K562 (cell line): ENCODE data around the gene ASB7. TPM values are rescaled to one million over a fixed set of nuclear protein-coding genes. Genes with fewer than 3 reads are reported as not detected.

Source experiments
- ATAC-seq: fragments of 200-7000 bp; cut with Tn5 transposase; 3 replicates; pipeline ENCODE4 v1.9.1; 2020; ENCODE audit warnings: moderate library complexity
- BruUV-seq: library from RNA; stranded (reverse); fragments of 400-500 nt; replicated peaks from 2 replicates; lab custom pipeline; 2021; lab: Mats Ljungman, UMichigan
- CTCF ChIA-PET: fragments of 300-600 bp; formaldehyde crosslinking; extraction: SDS; loops from one replicate; lab custom pipeline; 2021; ENCODE audit warnings: low intra/inter-chr PET ratio; lab: Yijun Ruan, JAX
- POLR2A ChIA-PET: fragments of 300-600, 350-650 bp; sonication (Branson Sonifier 250); formaldehyde crosslinking; extraction: SDS; loops from one replicate; lab custom pipeline; 2021; ENCODE audit warnings: antibody characterized with exemption, inconsistent platforms; lab: Yijun Ruan, JAX
- DNase-seq, 4 experiments: peaks; one replicate each; pipeline versions ENCODE4 v3.0.0 to v3.0.0-alpha.2; 2011 to 2018; ENCODE audit warnings: low spot score in 3 of 4, mixed read lengths in 3 of 4; ENCODE audit errors: extremely low read depth in 1 of 4
- FAIRE-seq: peaks from 2 replicates; lab custom pipeline; 2011; peaks lifted over from hg19 to GRCh38; lab: Jason Lieb, UNC
- H2AFZ ChIP-seq: 2 replicates; pipeline ENCODE4 v1.6.0; 2011; ENCODE audit warnings: low read depth, low read length, control low read depth, inconsistent platforms
- H3K27ac ChIP-seq: fragments of 200-600 bp; 3 replicates; pipeline ENCODE4 v1.8.0; 2011; ENCODE audit warnings: low read depth, mild to moderate bottlenecking, control low read depth, inconsistent platforms, low read length, moderate library complexity, mixed read lengths; ENCODE audit errors: extremely low read depth
- H3K27me3 ChIP-seq, 2 experiments: fragments of 300-600 bp in 1 of 2; 2 replicates in 1 of 2; 3 replicates in 1 of 2; pipeline versions ENCODE4 v1.6.0 to v1.8.0; 2011; ENCODE audit warnings: inconsistent platforms in 2 of 2, low read length in 2 of 2, mild to moderate bottlenecking in 1 of 2, mixed read lengths in 1 of 2, moderate library complexity in 1 of 2; ENCODE audit not compliant: control insufficient read depth in 2 of 2, insufficient read depth in 2 of 2
- H3K36me3 ChIP-seq: fragments of 300-600 bp; 3 replicates; pipeline ENCODE4 v1.8.0; 2011; ENCODE audit warnings: mild to moderate bottlenecking, low read length, inconsistent platforms; ENCODE audit not compliant: control insufficient read depth, insufficient read depth
- H3K4me1 ChIP-seq, 2 experiments: fragments of 200-600 bp in 1 of 2; replicated peaks in 1 of 2; 2 replicates in 1 of 2; 3 replicates in 1 of 2; pipeline versions ENCODE4 v1.5.1 to v1.8.0; 2011; ENCODE audit warnings: inconsistent platforms in 2 of 2, low read length in 2 of 2, mild to moderate bottlenecking in 1 of 2, mixed read lengths in 1 of 2, moderate library complexity in 1 of 2; ENCODE audit not compliant: control insufficient read depth in 2 of 2, insufficient read depth in 2 of 2
- H3K4me2 ChIP-seq: 2 replicates; pipeline ENCODE4 v1.6.1; 2011; ENCODE audit warnings: low read length, control low read depth, inconsistent platforms, mixed read lengths; ENCODE audit not compliant: insufficient read depth
- H3K4me3 ChIP-seq: fragments of 200-600 bp; sonication (generic), shearing (Covaris generic); 2 replicates; pipeline ENCODE4 v1.5.1; 2016; ENCODE audit warnings: control low read depth, inconsistent platforms
- H3K79me2 ChIP-seq: fragments of 200-600 bp; 3 replicates; pipeline ENCODE4 v1.8.0; 2011; ENCODE audit warnings: low read length, inconsistent platforms; ENCODE audit not compliant: control insufficient read depth, insufficient read depth
- H3K9ac ChIP-seq, 2 experiments: 2 replicates each; pipeline versions ENCODE4 v1.6.0 to v1.6.1; 2011; ENCODE audit warnings: low read depth in 2 of 2, low read length in 2 of 2, control low read depth in 1 of 2, inconsistent platforms in 1 of 2, mild to moderate bottlenecking in 1 of 2, mixed read lengths in 1 of 2; ENCODE audit not compliant: insufficient read depth in 1 of 2
- H3K9me1 ChIP-seq: one replicate; pipeline ENCODE4 v1.6.0; 2011; ENCODE audit warnings: inconsistent platforms, mild to moderate bottlenecking, low read length, moderate library complexity; ENCODE audit not compliant: control insufficient read depth, insufficient read depth
- H3K9me3 ChIP-seq: replicated peaks from 2 replicates; pipeline ENCODE4 v1.5.1; 2011; ENCODE audit warnings: low read depth, low read length, inconsistent platforms; ENCODE audit not compliant: control insufficient read depth, insufficient read depth
- H4K20me1 ChIP-seq: replicated peaks from 2 replicates; pipeline ENCODE4 v1.6.1; 2011; ENCODE audit warnings: low read length, inconsistent platforms, mixed read lengths; ENCODE audit not compliant: control insufficient read depth, insufficient read depth
- CUX1 ChIP-seq: fragments of 200-800 bp; sonication (Bioruptor generic); IDR thresholded peaks from 2 replicates; pipeline ENCODE4 v1.6.1; 2016; ENCODE audit warnings: missing genetic modification characterization, missing compliant biosample characterization
- GABPB1 ChIP-seq: sonication (generic); formaldehyde crosslinking; IDR thresholded peaks from 2 replicates; pipeline ENCODE4 v1.8.0; 2022; ENCODE audit warnings: mild to moderate bottlenecking, missing genetic modification reagents
- HMGXB4 ChIP-seq: sonication (generic); formaldehyde crosslinking; IDR thresholded peaks from 2 replicates; pipeline ENCODE4 v1.8.1; 2023; ENCODE audit warnings: mild to moderate bottlenecking, missing genetic modification reagents
- L3MBTL2 ChIP-seq: fragments of 450-650 bp; IDR thresholded peaks from 2 replicates; pipeline ENCODE4 v1.6.1; 2016; ENCODE audit warnings: mild to moderate bottlenecking, moderate library complexity
- RREB1 ChIP-seq: fragments of 250-450 bp; sonication (Bioruptor Pico); IDR thresholded peaks from 2 replicates; pipeline ENCODE4 v1.4.0; 2020
- SAFB ChIP-seq: fragments of 200-400 bp; formaldehyde crosslinking; IDR thresholded peaks from 2 replicates; pipeline ENCODE4 v1.6.1; 2017; ENCODE audit warnings: low read depth, low read length, borderline replicate concordance
- ZBTB8A ChIP-seq: fragments of 450-650 bp; IDR thresholded peaks from 2 replicates; pipeline ENCODE4 v1.6.1; 2018; ENCODE audit warnings: mild to moderate bottlenecking, moderate library complexity; ENCODE audit not compliant: partially characterized antibody
- WGBS: fragments of 100-300 bp; shearing (Covaris generic); methylation state at CpG from one replicate; pipeline ENCODE4 v1.1.6; 2016; ENCODE audit warnings: low coverage, mixed read lengths; ENCODE audit not compliant: insufficient coverage; ENCODE audit errors: missing lambda C conversion rate; 5-methylcytosine and 5-hydroxymethylcytosine counted together
- in situ Hi-C: fragments of 300-500 bp; cut with MboI; formaldehyde crosslinking; loops from 4 replicates; pipeline ENCODE4 v1.15.0; 2018; ENCODE audit warnings: inconsistent platforms, mixed read lengths
- intact Hi-C: fragments of 100-400 bp; cut with micrococcal nuclease; formaldehyde crosslinking; loops from 2 replicates; pipeline ENCODE4 v1.14.2; 2022
- polyA plus RNA-seq, 8 experiments: library from polyadenylated mRNA; depleted of rRNA in 4 of 8; stranded (reverse) in 5 of 8; unstranded in 3 of 8; fragments of >200 nt; fragmentation: Nextera tagmentation in 2 of 8; fragmentation: Illumina TruSeq in 1 of 8; extraction: Ambion mirVana in 2 of 8; extraction: Trizol in 1 of 8; gene quantifications; 2 replicates each; pipeline versions ENCODE4 v1.2.1 to v1.2.3, GENCODE V29; 2011 to 2014; ENCODE audit warnings: inconsistent platforms in 1 of 8, missing spikeins in 1 of 8
- total RNA-seq, 7 experiments: library from RNA; depleted of rRNA in 6 of 7; stranded (reverse); fragments of >200 nt in 6 of 7; fragmentation: Illumina TruSeq in 2 of 7; extraction: Trizol in 2 of 7; gene quantifications; 2 replicates each; pipeline versions ENCODE4 v1.2.1 to v1.2.3, GENCODE V29; 2011 to 2021; ENCODE audit warnings: low replicate concordance in 1 of 7

Gene ASB7
- total and polyA plus RNA-seq, 9 of the 15 experiments (the other 6 are each of a cell fraction or from before 2014, with no cell fraction given), result 1.8 to 10.1 (median 6.8) TPM

GRCh38 chr15:100633763-100634075 is 31.3 kb downstream of the ASB7 start (continued):
- TF ChIP-seq HMGXB4 (CRISPR knock-in tag) (no peak), GABPB1 (CRISPR knock-in tag) (no peak)

- intact Hi-C loops (no loop called here), in situ Hi-C loops (loop anchor here (5.0 to 25.0 kb wide), 3 partner anchors 237 to 627 kb away; partner anchors contain the start of gene CHSY1)
- no peaks in the 10 kb centered on the region; a peak in 1 of 5 replicates for H3K4me1 ChIP-seq
- peaks cover 9% of the 10 kb centered on the region; the same call in 2 of the 3 replicates for H3K36me3 ChIP-seq
- no peaks in the 10 kb centered on the region for H3K9me1 ChIP-seq
- WGBS, result 63% methylated on average over 9 of the region's 11 CpGs
- CTCF ChIA-PET, result no interaction called here
- H3K4me2 ChIP-seq, result no peak overlapping the region
- H3K79me2 ChIP-seq, result peaks cover 18% of the 10 kb centered on the region; the same call in 1 of the 3 replicates
- FAIRE-seq, result no peak
- no TSS peak for BruUV-seq
- H3K9me3 ChIP-seq, result no peaks in the 10 kb centered on the region
- H3K9ac ChIP-seq, result no peak overlapping the region
- H2AFZ ChIP-seq, result no peak overlapping the region
- no peak for DNase-seq
- no peak for ATAC-seq
- H3K4me3 ChIP-seq, result no peak overlapping the region
- H4K20me1 ChIP-seq, result peaks cover 12% of the 10 kb centered on the region
- H3K27me3 ChIP-seq, result no peaks in the 10 kb centered on the region
- POLR2A ChIA-PET, result no interaction called here
- no peak overlapping the region for H3K27ac ChIP-seq
- TF ChIP-seq ZBTB8A (no peak), L3MBTL2 (no peak), RREB1 (CRISPR knock-in tag) (no peak), SAFB (no peak), CUX1 (CRISPR knock-in tag) (no peak)
These were observed 33.1 kb downstream of the ASB7 start for GRCh38 chr15:100635406-100636071.
